Skin epidermis (tissue), 12 donors: Measurements from ENCODE around the gene SHC1.

Experiments
- H3K27ac ChIP-seq, 21 experiments: fragments of 200-600 bp; sonication (generic) in 11 of 21; one replicate each; pipeline ENCODE4 v1.5.0; 2020; ENCODE audit warnings: mild to moderate bottlenecking in 3 of 21, inconsistent platforms in 2 of 21, moderate library complexity in 2 of 21
- H3K4me3 ChIP-seq, 7 experiments: fragments of 200-600 bp; sonication (generic) in 2 of 7; one replicate each; pipeline ENCODE4 v1.5.0; 2020; ENCODE audit warnings: inconsistent platforms in 2 of 7, mild to moderate bottlenecking in 2 of 7, moderate library complexity in 1 of 7

Gene SHC1

GRCh38 chr1:154951901-154952657 lies 18.5 kb downstream of the SHC1 start:
- Histone ChIP-seq H3K27ac (peak overlapping the region in 11 of 21 experiments; percentile 6 to 94 (median 62)), H3K4me3 (peak overlapping the region in 2 of 7 experiments; percentile 2 to 22)

GRCh38 chr1:154948079-154948478 lies 22.5 kb downstream of the SHC1 start:
- no peak overlapping the region for H3K27ac ChIP-seq
- no peak overlapping the region for H3K4me3 ChIP-seq

GRCh38 chr1:154945962-154946850 lies 24.3 kb downstream of the SHC1 start:
- no peak overlapping the region for H3K27ac ChIP-seq
- no peak overlapping the region for H3K4me3 ChIP-seq

GRCh38 chr1:154945160-154945961 lies 25.2 kb downstream of the SHC1 start:
- Histone ChIP-seq H3K27ac (peak overlapping the region in 3 of 21 experiments; percentile 6 to 47 (median 27)), H3K4me3 (no peak overlapping the region)

- no peak overlapping the region for H3K4me3 ChIP-seq
- peak overlapping the region in 13 of 21 experiments; percentile 6 to 99 (median 62) for H3K27ac ChIP-seq
These were observed 26.0 kb downstream of the SHC1 start for GRCh38 chr1:154944401-154945159.

- Histone ChIP-seq H3K4me3 (no peak overlapping the region), H3K27ac (peak overlapping the region in 16 of 21 experiments; percentile 10 to 100 (median 66))
These were observed 26.7 kb downstream of the SHC1 start for GRCh38 chr1:154943649-154944400.

GRCh38 chr1:154941333-154942013 lies 29.1 kb downstream of the SHC1 start:
- no peak overlapping the region for H3K4me3 ChIP-seq
- peak overlapping the region in 20 of 21 experiments; percentile 43 to 100 (median 76) for H3K27ac ChIP-seq

- Histone ChIP-seq H3K27ac (peak overlapping the region in 18 of 21 experiments; percentile 18 to 100 (median 78)), H3K4me3 (no peak overlapping the region)
These were observed 29.8 kb downstream of the SHC1 start for GRCh38 chr1:154940651-154941194.

- Histone ChIP-seq H3K27ac (peak overlapping the region in 16 of 21 experiments; percentile 28 to 100 (median 89)), H3K4me3 (no peak overlapping the region)
These were observed 30.4 kb downstream of the SHC1 start for GRCh38 chr1:154940213-154940560.

- no peak overlapping the region for H3K4me3 ChIP-seq
- H3K27ac ChIP-seq = peak overlapping the region in 20 of 21 experiments; percentile 95 to 100 (median 98)
These were observed 31.7 kb downstream of the SHC1 start for GRCh38 chr1:154938604-154939399.

- H3K4me3 ChIP-seq = peak overlapping the region in 4 of 7 experiments; percentile 37 to 69 (median 64)
- H3K27ac ChIP-seq = peak overlapping the region; percentile 75 to 100 (median 98)
These were observed 32.6 kb downstream of the SHC1 start for GRCh38 chr1:154937988-154938386.

- peak overlapping the region; percentile 37 to 75 (median 60) for H3K4me3 ChIP-seq
- H3K27ac ChIP-seq = peak overlapping the region; percentile 75 to 100 (median 98)
These were observed 33.2 kb downstream of the SHC1 start for GRCh38 chr1:154937085-154937987.

- peak within 1 kb of the TSS; percentile 75 to 100 (median 98) for H3K27ac ChIP-seq
- H3K4me3 ChIP-seq = peak within 1 kb of the TSS; percentile 37 to 75 (median 60)
These were observed 33.9 kb downstream of the SHC1 start, which contains the start of gene PMVK for GRCh38 chr1:154936555-154937084. TSS of gene PMVK (minus strand) at chr1:154936719. CDS start at chr1:154936685, 34 bp downstream.

- Histone ChIP-seq H3K4me3 (peak overlapping the region; percentile 37 to 75 (median 60)), H3K27ac (peak overlapping the region; percentile 75 to 100 (median 98))
These were observed 34.6 kb downstream of the SHC1 start for GRCh38 chr1:154935749-154936554.
